GM10248 (cell line): ENCODE data around the gene PRKAR1B.

Experiments
- CTCF ChIA-PET: fragments of 300-600 bp; sonication (Branson Sonifier 250); formaldehyde crosslinking; extraction: SDS; loops from one replicate; lab custom pipeline; 2021; ENCODE audit warnings: antibody characterized with exemption; lab: Yijun Ruan, JAX
- POLR2A ChIA-PET: fragments of 350-650 bp; sonication (Branson Sonifier 250); formaldehyde crosslinking; extraction: SDS; loops from one replicate; lab custom pipeline; 2020; ENCODE audit warnings: antibody characterized with exemption; lab: Yijun Ruan, JAX
- DNase-seq: peaks from one replicate; pipeline ENCODE4 v3.0.0; 2012; ENCODE audit errors: extremely low spot score
- TF ChIP-seq, protein P1 (sequence below): IDR thresholded peaks from 2 replicates; pipeline ENCODE4 v1.5.1; 2012; ENCODE audit warnings: mild to moderate bottlenecking, low read depth; ENCODE audit errors: extremely low read depth, missing control alignments, control extremely low read depth

PRKAR1B gene

DNA sequence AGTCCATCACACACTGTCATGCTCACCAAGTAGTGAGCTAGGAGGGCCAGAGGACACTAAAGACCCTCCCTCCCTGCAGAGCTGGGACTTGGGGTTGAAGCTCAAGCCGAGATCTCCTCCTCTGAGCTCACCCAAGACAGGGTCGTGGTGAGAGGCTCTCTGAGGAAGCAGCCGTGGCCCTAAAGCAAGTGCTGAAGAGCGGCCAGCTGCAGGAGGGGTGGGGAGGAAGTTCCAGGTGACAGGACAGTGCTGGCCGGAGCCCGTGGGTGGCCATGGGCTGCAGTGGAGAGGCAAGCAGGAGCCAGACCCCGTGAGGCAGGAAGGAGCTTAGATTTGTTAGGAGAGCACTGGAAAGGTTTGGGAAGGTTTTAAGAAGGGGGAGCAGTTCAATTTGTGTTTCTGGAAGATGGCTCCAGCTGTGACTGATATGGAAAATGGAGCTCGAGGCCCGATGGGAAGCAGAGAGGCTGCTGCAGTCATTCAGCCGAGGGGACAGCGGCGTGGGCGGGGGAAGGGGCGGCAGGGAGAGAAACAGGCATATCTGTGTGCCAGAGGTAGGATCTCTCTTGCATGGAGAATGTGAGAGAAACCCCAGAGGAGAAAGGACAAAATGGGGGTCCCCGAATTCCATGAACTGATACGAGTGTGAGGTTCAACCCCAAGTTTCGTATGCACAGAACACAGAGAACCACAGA lies 27.5 kb downstream of the PRKAR1B start:
- TF ChIP-seq, protein P1, sequence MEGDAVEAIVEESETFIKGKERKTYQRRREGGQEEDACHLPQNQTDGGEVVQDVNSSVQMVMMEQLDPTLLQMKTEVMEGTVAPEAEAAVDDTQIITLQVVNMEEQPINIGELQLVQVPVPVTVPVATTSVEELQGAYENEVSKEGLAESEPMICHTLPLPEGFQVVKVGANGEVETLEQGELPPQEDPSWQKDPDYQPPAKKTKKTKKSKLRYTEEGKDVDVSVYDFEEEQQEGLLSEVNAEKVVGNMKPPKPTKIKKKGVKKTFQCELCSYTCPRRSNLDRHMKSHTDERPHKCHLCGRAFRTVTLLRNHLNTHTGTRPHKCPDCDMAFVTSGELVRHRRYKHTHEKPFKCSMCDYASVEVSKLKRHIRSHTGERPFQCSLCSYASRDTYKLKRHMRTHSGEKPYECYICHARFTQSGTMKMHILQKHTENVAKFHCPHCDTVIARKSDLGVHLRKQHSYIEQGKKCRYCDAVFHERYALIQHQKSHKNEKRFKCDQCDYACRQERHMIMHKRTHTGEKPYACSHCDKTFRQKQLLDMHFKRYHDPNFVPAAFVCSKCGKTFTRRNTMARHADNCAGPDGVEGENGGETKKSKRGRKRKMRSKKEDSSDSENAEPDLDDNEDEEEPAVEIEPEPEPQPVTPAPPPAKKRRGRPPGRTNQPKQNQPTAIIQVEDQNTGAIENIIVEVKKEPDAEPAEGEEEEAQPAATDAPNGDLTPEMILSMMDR, result no peak
- POLR2A ChIA-PET, result no interaction called here
- CTCF ChIA-PET, result no interaction called here
- DNase-seq, result no peak

- CTCF ChIA-PET, result no interaction called here
- TF ChIP-seq, protein P1, result no peak
- POLR2A ChIA-PET, result no interaction called here
- DNase-seq, result no peak
Observed at GRCh38 chr7:698515-699475, 28.3 kb downstream of the PRKAR1B start.

- CTCF ChIA-PET, result interaction anchor here (1.0 kb wide), 1 partner anchor 19 kb away, joined by 3 read pairs; no protein-coding TSS in a partner anchor
- POLR2A ChIA-PET, result no interaction called here
- TF ChIP-seq, protein P1, result no peak
- DNase-seq, result no peak
Observed at GRCh38 chr7:696812-697551, 30.1 kb downstream of the PRKAR1B start.

GRCh38 chr7:696426-696811 lies 30.7 kb downstream of the PRKAR1B start:
- CTCF ChIA-PET, result interaction anchor here (1.0 kb wide), 1 partner anchor 20 kb away, joined by 3 read pairs; no protein-coding TSS in a partner anchor

DNA sequence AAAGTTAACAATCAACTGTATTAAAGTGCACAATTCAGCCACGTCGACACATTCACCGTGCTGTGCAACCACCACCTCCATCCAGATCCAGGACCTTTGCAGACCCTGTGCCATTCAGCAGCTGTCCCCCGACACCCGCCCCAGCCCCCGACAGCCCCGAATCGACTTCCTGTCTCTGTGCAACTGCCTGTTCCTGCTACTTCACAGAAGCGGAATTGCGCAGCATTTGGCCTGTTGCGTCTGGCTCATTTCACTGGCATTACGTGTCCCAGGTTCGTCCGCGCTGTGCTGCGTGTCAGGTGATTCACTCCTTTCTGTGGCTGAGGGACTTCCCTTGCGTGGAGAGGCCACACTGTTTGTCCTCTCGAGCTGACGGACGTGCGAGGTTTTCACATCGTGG lies 33.8 kb downstream of the PRKAR1B start:
- ChIA-PET POLR2A (no interaction called here), CTCF (no interaction called here)
- TF ChIP-seq, protein P1, result no peak
- no peak for DNase-seq

More at GRCh38 chr7:696426-696811, 30.7 kb downstream of the PRKAR1B start:
- TF ChIP-seq, protein P1, result no peak
- POLR2A ChIA-PET, result no interaction called here
- DNase-seq, result no peak
